GM18517 (cell line): ENCODE measurements around the gene FRAT1.
"Not testable (repeated sequence)": the region's sequence is repeated elsewhere in the genome, so short reads cannot be mapped to it uniquely, and the experiment has no call there.

Source experiments
- ATAC-seq: cut with Tn5 transposase; IDR thresholded peaks from one replicate; pipeline ENCODE4 v1.9.1; 2021; ENCODE audit warnings: mild to moderate bottlenecking, moderate library complexity; ENCODE audit not compliant: unreplicated experiment

Gene FRAT1, protein sequence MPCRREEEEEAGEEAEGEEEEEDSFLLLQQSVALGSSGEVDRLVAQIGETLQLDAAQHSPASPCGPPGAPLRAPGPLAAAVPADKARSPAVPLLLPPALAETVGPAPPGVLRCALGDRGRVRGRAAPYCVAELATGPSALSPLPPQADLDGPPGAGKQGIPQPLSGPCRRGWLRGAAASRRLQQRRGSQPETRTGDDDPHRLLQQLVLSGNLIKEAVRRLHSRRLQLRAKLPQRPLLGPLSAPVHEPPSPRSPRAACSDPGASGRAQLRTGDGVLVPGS

DNA sequence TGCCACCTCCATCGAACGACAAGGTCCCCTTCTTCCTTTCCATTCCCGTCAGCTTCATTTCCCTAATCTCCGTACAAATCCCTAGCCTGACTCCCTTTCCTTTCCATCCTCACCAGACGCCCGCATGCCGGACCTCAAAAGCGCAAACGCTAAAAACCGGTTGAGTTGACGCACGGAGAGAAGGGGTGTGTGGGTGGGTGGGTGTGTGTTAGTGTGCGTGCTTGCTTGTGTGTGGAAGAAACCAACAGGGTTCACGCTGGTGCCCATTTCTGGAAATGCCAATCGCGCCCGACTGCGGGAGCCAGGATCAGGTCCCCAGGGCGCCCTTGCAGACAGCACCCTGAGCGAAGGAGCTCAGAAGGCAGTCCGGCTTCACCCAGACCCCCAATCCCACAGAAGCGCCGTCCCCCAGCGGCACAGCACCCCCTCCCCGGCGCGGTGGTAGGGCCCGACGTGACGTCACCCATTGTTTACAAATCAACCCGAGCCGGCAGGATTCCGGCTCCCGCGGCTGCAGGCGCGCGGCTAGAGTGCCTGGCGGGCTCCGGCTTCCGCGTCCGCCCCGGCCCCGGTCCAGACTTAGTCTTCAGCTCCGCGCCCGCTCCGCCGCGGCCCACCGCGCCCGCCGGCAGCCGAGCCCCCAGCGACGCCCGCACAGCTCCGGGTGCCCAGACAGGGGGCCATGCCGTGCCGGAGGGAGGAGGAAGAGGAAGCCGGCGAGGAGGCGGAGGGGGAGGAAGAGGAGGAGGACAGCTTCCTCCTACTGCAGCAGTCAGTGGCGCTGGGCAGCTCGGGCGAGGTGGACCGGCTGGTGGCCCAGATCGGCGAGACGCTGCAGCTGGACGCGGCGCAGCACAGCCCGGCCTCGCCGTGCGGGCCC lies at the start of gene FRAT1:
FRAT1 (plus strand) TSS at position 500 of the 880 bp plus-strand sequence; CDS start at position 683, 183 bp downstream.
- peak; percentile 79 for ATAC-seq

GRCh38 chr10:97270523-97271154 lies 48.4 kb upstream of the FRAT1 start:
- no peak for ATAC-seq

- no peak for ATAC-seq
These were observed 45.4 kb upstream of the FRAT1 start for GRCh38 chr10:97273700-97274099.

DNA sequence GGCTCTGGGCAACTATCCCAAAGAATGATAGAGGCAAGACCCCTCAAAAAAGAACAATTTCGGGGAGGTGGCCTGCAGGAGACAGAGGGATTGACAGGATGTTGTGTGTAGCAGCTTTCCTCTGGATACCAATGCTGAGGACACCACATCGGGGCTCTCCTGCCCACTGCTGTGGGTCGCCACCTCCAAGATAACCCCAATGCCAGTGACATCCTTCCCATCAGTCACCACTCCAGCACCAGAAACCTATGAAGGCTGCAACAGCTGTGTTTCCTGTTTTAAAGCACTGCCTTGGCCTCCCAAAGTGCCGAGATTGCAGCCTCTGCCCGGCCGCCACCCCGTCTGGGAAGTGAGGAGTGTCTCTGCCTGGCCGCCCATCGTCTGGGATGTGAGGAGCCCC lies 44.2 kb upstream of the FRAT1 start:
- ATAC-seq = no peak

- no peak for ATAC-seq
These were observed 41.5 kb upstream of the FRAT1 start for GRCh38 chr10:97277551-97277950.

- no peak for ATAC-seq
These were observed 40.5 kb upstream of the FRAT1 start for GRCh38 chr10:97278491-97278989.

GRCh38 chr10:97279121-97279815 lies 39.8 kb upstream of the FRAT1 start:
- ATAC-seq = no peak

DNA sequence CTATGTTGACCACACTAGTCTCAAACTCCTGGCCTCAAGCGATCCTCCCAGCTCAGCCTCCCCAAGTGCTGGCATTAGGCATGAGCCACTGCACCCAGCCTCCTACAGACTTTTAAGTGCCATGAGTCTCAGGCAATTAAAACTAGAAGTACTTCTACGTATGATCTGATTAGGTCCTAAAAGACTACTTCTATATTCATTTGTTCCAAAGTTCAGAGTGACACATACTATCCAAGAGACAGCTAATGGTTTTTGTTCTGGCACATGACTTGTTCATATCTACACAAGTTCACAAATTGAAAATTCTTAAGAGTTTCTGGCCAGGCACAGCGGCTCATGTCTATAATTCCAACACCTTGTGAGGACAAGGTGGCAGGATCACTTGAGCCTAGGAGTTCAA lies 38.3 kb upstream of the FRAT1 start:
- ATAC-seq = no peak

DNA sequence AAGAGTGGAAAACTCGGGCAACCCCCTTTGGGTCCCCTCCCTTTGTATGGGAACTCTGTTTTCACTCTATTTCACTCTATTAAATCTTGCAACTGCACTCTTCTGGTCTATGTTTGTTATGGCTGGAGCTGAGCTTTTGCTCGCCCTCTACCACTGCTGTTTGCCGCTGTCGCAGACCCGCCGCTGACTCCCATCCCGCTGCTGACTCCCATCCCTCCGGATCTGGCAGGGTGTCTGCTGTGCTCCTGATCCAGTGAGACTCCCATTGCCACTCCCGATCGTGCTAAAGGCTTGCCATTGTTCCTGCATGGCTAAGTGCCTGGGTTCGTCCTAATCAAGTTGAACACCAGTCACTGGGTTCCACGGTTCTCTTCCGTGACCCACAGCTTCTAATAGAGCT lies 29.0 kb upstream of the FRAT1 start:
- not testable (repeated sequence) for ATAC-seq

GRCh38 chr10:97290576-97291356 lies 28.3 kb upstream of the FRAT1 start:
- not testable (repeated sequence) for ATAC-seq

DNA sequence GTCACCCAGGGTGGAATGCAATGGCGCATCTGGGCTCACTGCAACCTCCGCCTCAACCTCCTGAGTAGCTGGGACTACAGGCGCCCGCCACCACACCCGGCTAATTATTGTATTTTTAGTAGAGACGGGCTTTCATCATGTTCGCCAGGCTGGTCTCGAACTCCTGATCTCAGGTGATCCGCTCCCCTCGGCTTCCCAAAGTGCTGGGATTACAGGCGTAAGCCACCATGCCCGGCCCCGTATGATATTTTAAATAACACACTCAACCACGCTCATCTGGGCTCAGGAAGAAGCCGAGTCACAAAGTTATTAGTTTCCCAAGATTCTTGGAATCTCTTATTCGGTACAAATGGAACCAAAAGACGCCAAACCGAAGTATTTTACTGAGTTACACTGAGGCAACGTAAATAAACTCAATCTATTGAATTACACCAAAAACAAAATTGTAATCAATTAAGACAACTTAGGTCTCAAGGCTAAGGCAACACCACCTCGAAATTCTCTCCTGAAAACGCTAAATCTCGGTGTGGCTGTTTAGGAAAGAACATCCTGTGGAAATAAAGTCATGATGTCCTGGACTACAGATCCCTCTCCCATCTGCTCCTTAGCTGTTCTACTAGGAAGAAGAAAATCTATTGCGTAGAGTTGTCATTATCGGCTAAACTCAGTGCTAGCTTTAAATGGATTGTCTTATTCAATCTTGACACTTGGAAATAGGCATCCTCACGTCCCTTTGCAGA lies 27.5 kb upstream of the FRAT1 start:
- ATAC-seq = no peak

DNA sequence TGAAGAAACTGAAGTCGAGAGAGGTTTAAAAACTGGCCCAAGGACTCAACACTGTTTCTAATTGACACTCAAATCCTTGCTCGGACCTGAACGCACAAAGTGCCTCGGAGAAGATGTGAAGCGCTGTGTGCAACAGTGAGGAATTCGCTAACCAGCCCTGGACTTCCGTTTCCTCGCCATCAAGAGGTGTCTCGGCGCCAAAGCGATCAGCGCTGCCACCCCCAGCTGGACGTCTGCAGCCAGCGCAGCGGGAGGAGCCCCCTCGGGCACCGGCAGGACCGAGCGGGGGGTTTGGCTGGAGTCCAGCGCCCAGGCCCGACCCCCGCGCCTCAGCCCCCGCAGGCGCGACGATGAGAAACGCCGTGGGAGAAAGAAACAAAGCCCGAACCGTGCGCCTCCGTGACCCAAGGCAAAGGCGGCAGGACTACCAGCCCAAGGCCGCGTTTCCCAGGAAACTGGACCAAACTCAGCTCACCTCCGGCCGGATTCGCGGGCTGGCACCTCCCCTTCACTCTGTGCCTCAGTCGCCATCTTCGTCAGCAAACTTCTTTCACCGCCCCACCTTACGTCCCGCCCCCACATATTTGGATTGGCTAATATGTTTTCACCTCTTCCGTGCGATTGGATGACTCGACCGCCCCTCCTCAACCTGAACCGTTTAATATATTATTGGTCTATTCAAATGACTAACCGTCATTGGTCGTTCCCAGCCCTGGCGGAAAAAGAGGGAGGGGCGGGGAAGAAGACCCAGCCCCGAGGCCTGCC lies 26.8 kb upstream of the FRAT1 start, which contains the start of gene ARHGAP19:
ARHGAP19 (minus strand) TSS at position 541 of the 765 bp plus-strand sequence; CDS start at position 531, 10 bp downstream.
- peak; percentile 98 for ATAC-seq

- no peak for ATAC-seq
These were observed 26.2 kb upstream of the FRAT1 start for GRCh38 chr10:97292862-97293198.

DNA sequence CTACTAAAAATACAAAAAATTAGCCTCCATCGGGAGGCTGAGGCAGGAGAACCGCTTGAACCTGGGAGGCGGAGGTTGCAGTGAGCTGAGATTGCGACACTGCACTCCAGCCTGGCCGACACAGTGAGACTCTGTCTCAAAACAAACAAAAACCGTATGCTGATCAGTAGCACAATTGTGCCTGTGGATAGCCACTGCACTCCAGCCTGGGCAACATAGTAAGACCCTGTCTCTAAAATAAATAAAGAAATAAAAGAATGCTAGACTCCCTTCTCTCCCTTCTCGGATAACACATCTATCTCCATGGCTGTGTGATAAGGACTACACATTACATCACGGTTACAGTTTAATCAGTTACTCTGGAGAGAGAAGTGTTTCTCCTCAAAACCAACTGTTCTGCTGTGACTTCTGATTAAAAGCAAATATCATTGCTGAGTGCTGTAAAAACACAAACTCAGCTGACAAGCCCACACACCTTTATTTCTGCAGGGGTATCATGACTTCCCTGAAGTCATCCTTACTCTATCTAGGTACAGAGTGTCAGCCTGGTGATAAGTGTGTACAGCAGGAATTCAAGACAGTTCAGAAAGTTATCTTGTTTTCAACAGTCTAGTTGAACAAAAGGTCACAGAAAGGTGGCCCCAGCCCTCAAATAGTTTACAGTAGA lies 21.4 kb upstream of the FRAT1 start:
- no peak for ATAC-seq

GRCh38 chr10:97298223-97298571 lies 20.9 kb upstream of the FRAT1 start:
- no peak for ATAC-seq

DNA sequence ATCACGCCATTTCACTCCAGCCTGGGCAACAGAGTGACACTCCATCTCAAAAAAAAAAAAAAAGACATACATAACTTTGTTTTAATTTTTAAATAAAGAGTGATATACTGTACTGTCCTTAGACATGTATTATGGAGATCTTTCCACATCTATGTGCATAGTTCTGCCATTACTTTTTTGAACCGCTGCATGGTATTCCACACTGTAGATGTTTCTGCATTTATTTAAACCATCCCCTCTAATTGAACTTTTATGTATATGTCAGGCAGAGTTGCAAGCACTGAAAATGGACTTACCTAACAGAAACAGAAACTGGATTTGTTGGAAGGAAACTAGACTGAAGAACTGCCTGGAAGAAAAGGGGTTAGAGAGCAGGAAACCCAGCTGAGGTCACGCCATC lies 18.1 kb upstream of the FRAT1 start:
- ATAC-seq = no peak

DNA sequence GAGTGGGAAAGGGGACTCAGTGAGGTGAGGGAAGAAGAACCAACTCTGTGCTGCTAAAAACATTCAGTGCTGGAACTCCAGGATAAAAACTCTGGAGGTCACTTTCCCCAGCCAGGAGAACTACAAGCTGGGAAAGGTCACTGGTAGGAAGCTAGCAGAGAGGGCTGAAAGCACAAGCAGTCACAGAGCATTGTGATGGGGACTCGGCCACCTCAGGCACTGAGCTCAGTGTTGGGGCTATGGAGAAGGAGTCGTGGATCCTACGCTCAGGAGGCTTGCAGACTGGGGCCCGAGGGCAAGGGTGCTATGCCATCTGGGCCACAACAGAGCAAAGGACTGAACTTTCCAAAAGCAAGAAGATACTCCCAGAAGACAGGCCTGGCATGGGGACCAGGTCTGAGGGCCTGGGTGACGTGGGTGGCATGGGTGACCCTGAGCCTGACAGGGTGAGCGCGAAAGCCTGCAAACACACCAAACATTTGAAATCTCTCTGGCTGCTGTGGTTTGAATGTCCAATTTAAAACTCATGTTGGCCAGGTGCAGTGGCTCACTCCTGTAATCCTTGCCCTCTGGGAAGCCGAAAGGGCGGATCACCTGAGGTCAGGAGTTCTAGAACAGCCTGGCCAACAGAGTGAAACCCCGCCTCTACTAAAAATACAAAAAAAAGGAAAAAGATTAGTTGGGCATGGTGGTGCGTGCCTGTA lies 16.8 kb upstream of the FRAT1 start:
- no peak for ATAC-seq

GRCh38 chr10:97307441-97307840 lies 11.6 kb upstream of the FRAT1 start:
- ATAC-seq = no peak
